Memory B cell (primary cell): ENCODE measurements around the gene SBF1.

ENCODE experiments used
- ATAC-seq: fragments of 150-1000 bp; cut with Tn5 transposase; 2 replicates; pipeline ENCODE4 v1.10.0; 2021; ENCODE audit warnings: low read depth, mild to moderate bottlenecking, moderate library complexity
- DNase-seq, 2 donors: peaks; one replicate each; pipeline ENCODE4 v3.0.0; 2022; ENCODE audit warnings: low spot score in 2 of 2
- H3K27ac Mint-ChIP-seq: one replicate; pipeline ENCODE4 v1.8.0; 2022; ENCODE audit warnings: mild to moderate bottlenecking, moderate library complexity, mixed read lengths
- H3K27me3 Mint-ChIP-seq: one replicate; pipeline ENCODE4 v1.8.0; 2022; ENCODE audit warnings: mixed read lengths
- H3K36me3 Mint-ChIP-seq: one replicate; pipeline ENCODE4 v1.8.0; 2022; ENCODE audit warnings: mild to moderate bottlenecking, mixed read lengths
- H3K4me1 Mint-ChIP-seq: one replicate; pipeline ENCODE4 v1.8.0; 2022; ENCODE audit warnings: mixed read lengths
- H3K4me3 Mint-ChIP-seq: one replicate; pipeline ENCODE4 v1.8.0; 2022; ENCODE audit warnings: mild to moderate bottlenecking, moderate library complexity, mixed read lengths
- H3K9me3 Mint-ChIP-seq: one replicate; pipeline ENCODE4 v1.8.0; 2022; ENCODE audit warnings: mixed read lengths

The SBF1 gene

GRCh38 chr22:50485221-50486131 is 10.6 kb upstream of the SBF1 start:
- Mint-ChIP-seq H3K4me1 (peaks cover 11% of the 10 kb centered on the region), H3K27me3 (no peaks in the 10 kb centered on the region), H3K4me3 (no peak overlapping the region), H3K9me3 (no peaks in the 10 kb centered on the region), H3K36me3 (no peaks in the 10 kb centered on the region), H3K27ac (no peak overlapping the region)
- DNase-seq (no peak), ATAC-seq (no peak)

GRCh38 chr22:50483977-50484853 is 9.4 kb upstream of the SBF1 start:
- peaks cover 2% of the 10 kb centered on the region for H3K27me3 Mint-ChIP-seq
- no peaks in the 10 kb centered on the region for H3K9me3 Mint-ChIP-seq
- H3K4me3 Mint-ChIP-seq: no peak overlapping the region
- H3K27ac Mint-ChIP-seq: no peak overlapping the region
- no peaks in the 10 kb centered on the region for H3K36me3 Mint-ChIP-seq
- DNase-seq (no peak), ATAC-seq (peak; percentile 58)
- H3K4me1 Mint-ChIP-seq: peaks cover 13% of the 10 kb centered on the region

GRCh38 chr22:50483556-50483955 is 8.7 kb upstream of the SBF1 start:
- peaks cover 13% of the 10 kb centered on the region for H3K4me1 Mint-ChIP-seq
- H3K9me3 Mint-ChIP-seq: no peaks in the 10 kb centered on the region
- no peak for ATAC-seq
- H3K36me3 Mint-ChIP-seq: no peaks in the 10 kb centered on the region
- H3K4me3 Mint-ChIP-seq: no peak overlapping the region
- peaks cover 2% of the 10 kb centered on the region for H3K27me3 Mint-ChIP-seq
- DNase-seq: no peak
- no peak overlapping the region for H3K27ac Mint-ChIP-seq

- H3K4me1 Mint-ChIP-seq: peaks cover 13% of the 10 kb centered on the region
- no peak for ATAC-seq
- no peak for DNase-seq
- no peak overlapping the region for H3K27ac Mint-ChIP-seq
- H3K36me3 Mint-ChIP-seq: no peaks in the 10 kb centered on the region
- peaks cover 2% of the 10 kb centered on the region for H3K27me3 Mint-ChIP-seq
- no peaks in the 10 kb centered on the region for H3K9me3 Mint-ChIP-seq
- peak overlapping the region; percentile 50 for H3K4me3 Mint-ChIP-seq
Observed at GRCh38 chr22:50483106-50483505, 8.3 kb upstream of the SBF1 start.

- Mint-ChIP-seq H3K4me3 (peak overlapping the region; percentile 77), H3K4me1 (peaks cover 13% of the 10 kb centered on the region), H3K27ac (no peak overlapping the region), H3K27me3 (peaks cover 2% of the 10 kb centered on the region), H3K9me3 (no peaks in the 10 kb centered on the region), H3K36me3 (no peaks in the 10 kb centered on the region)
- ATAC-seq (no peak), DNase-seq (no peak)
Observed at GRCh38 chr22:50482107-50483074, 7.6 kb upstream of the SBF1 start.

GRCh38 chr22:50481440-50482106 is 6.7 kb upstream of the SBF1 start, which contains the start of gene ADM2:
TSS of gene ADM2 (plus strand) at chr22:50481543. CDS start at chr22:50481848, 305 bp downstream.
- Mint-ChIP-seq H3K4me1 (peaks cover 11% of the 10 kb centered on the region), H3K36me3 (no peaks in the 10 kb centered on the region), H3K27ac (no peak within 1 kb of the TSS), H3K27me3 (peaks cover 2% of the 10 kb centered on the region), H3K9me3 (no peaks in the 10 kb centered on the region), H3K4me3 (peak within 1 kb of the TSS; percentile 77)
- peak; percentile 70 for ATAC-seq
- peak; percentile 33 to 52 for DNase-seq

GRCh38 chr22:50481045-50481439 is 6.2 kb upstream of the SBF1 start:
- H3K27ac Mint-ChIP-seq: no peak overlapping the region
- no peaks in the 10 kb centered on the region for H3K36me3 Mint-ChIP-seq
- ATAC-seq (no peak), DNase-seq (no peak)
- peaks cover 2% of the 10 kb centered on the region for H3K27me3 Mint-ChIP-seq
- H3K4me3 Mint-ChIP-seq: peak overlapping the region; percentile 50
- H3K9me3 Mint-ChIP-seq: no peaks in the 10 kb centered on the region
- H3K4me1 Mint-ChIP-seq: peaks cover 11% of the 10 kb centered on the region

- DNase-seq (no peak), ATAC-seq (no peak)
- Mint-ChIP-seq H3K27me3 (peaks cover 2% of the 10 kb centered on the region), H3K4me3 (peak overlapping the region; percentile 76), H3K27ac (no peak overlapping the region), H3K9me3 (no peaks in the 10 kb centered on the region), H3K36me3 (no peaks in the 10 kb centered on the region), H3K4me1 (peaks cover 9% of the 10 kb centered on the region)
Observed at GRCh38 chr22:50479721-50480120, 4.9 kb upstream of the SBF1 start.

- no peaks in the 10 kb centered on the region for H3K36me3 Mint-ChIP-seq
- no peak overlapping the region for H3K4me3 Mint-ChIP-seq
- H3K27me3 Mint-ChIP-seq: peaks cover 2% of the 10 kb centered on the region
- no peaks in the 10 kb centered on the region for H3K9me3 Mint-ChIP-seq
- no peak overlapping the region for H3K27ac Mint-ChIP-seq
- peaks cover 16% of the 10 kb centered on the region for H3K4me1 Mint-ChIP-seq
- ATAC-seq: no peak
- DNase-seq: no peak
Observed at GRCh38 chr22:50477923-50478322, 3.1 kb upstream of the SBF1 start.

- DNase-seq: no peak
- no peak overlapping the region for H3K27ac Mint-ChIP-seq
- no peaks in the 10 kb centered on the region for H3K36me3 Mint-ChIP-seq
- no peak for ATAC-seq
- H3K4me1 Mint-ChIP-seq: peaks cover 23% of the 10 kb centered on the region
- H3K4me3 Mint-ChIP-seq: peak overlapping the region; percentile 52
- no peaks in the 10 kb centered on the region for H3K9me3 Mint-ChIP-seq
- peaks cover 2% of the 10 kb centered on the region for H3K27me3 Mint-ChIP-seq
Observed at GRCh38 chr22:50476868-50477267, 2.0 kb upstream of the SBF1 start.

GRCh38 chr22:50475652-50476002 is 792 bp upstream of the SBF1 start:
- Mint-ChIP-seq H3K27ac (no peak overlapping the region), H3K27me3 (peaks cover 2% of the 10 kb centered on the region), H3K9me3 (no peaks in the 10 kb centered on the region), H3K36me3 (no peaks in the 10 kb centered on the region), H3K4me3 (peak overlapping the region; percentile 75), H3K4me1 (peaks cover 30% of the 10 kb centered on the region)
- ATAC-seq: no peak
- no peak for DNase-seq

GRCh38 chr22:50473855-50474671 is 772 bp downstream of the SBF1 start:
- ATAC-seq (no peak), DNase-seq (no peak)
- peak overlapping the region; percentile 88 for H3K4me3 Mint-ChIP-seq
- no peaks in the 10 kb centered on the region for H3K9me3 Mint-ChIP-seq
- no peaks in the 10 kb centered on the region for H3K27me3 Mint-ChIP-seq
- peaks cover 41% of the 10 kb centered on the region for H3K4me1 Mint-ChIP-seq
- H3K36me3 Mint-ChIP-seq: no peaks in the 10 kb centered on the region
- H3K27ac Mint-ChIP-seq: peak overlapping the region; percentile 84
